Stimulated activated memory B cell treated with anti-CD40 and anti-IgM and Interleukin-4, amounts not matched to agents 10 μg/mL and 1 μg/mL and 100 μg/mL, for 72 hours (primary cell): ENCODE results near the gene TMEFF2.

Experiments used
- ATAC-seq: fragments of 150-1000 bp; cut with Tn5 transposase; 2 replicates; pipeline ENCODE4 v1.10.0; 2021
- H3K27ac Mint-ChIP-seq: one replicate; pipeline ENCODE4 v1.8.0; 2022; ENCODE audit warnings: mild to moderate bottlenecking, mixed read lengths
- H3K27me3 Mint-ChIP-seq: one replicate; pipeline ENCODE4 v1.8.0; 2022; ENCODE audit warnings: mixed read lengths
- H3K36me3 Mint-ChIP-seq: one replicate; pipeline ENCODE4 v1.8.0; 2022; ENCODE audit warnings: mixed read lengths
- H3K4me1 Mint-ChIP-seq: one replicate; pipeline ENCODE4 v1.8.0; 2022; ENCODE audit warnings: mixed read lengths
- H3K4me3 Mint-ChIP-seq: one replicate; pipeline ENCODE4 v1.8.0; 2022; ENCODE audit warnings: mild to moderate bottlenecking, moderate library complexity, mixed read lengths
- H3K9me3 Mint-ChIP-seq: one replicate; pipeline ENCODE4 v1.8.0; 2022; ENCODE audit warnings: mixed read lengths

Gene TMEFF2

GRCh38 chr2:191899410-191899809 lies 295.3 kb downstream of the TMEFF2 start:
- H3K27me3 Mint-ChIP-seq = no peaks in the 10 kb centered on the region
- H3K4me3 Mint-ChIP-seq = no peak overlapping the region
- no peaks in the 10 kb centered on the region for H3K36me3 Mint-ChIP-seq
- H3K9me3 Mint-ChIP-seq = peaks cover 4% of the 10 kb centered on the region
- H3K4me1 Mint-ChIP-seq = no peaks in the 10 kb centered on the region
- H3K27ac Mint-ChIP-seq = no peak overlapping the region
- no peak for ATAC-seq
